Spleen (tissue), 11 donors: ENCODE results near the gene SGSH. TPM values are rescaled to one million over a fixed set of nuclear protein-coding genes. Genes with fewer than 3 reads are reported as not detected.
A peak's percentile ranks its signal among the peaks of the same experiment; 100 is the strongest.

Source experiments
- DNase-seq: peaks from one replicate; pipeline ENCODE4 v3.0.0-alpha.2; 2020
- H3K27ac ChIP-seq, 8 donors: fragments of 200-600 bp; sonication (generic) in 7 of 8; 1 replicate in 4 of 8; 2 replicates in 4 of 8; pipeline versions ENCODE4 v1.5.0 to v1.8.0; 2016 to 2021; ENCODE audit warnings: inconsistent platforms in 4 of 8, mild to moderate bottlenecking in 4 of 8, moderate library complexity in 1 of 8
- H3K27me3 ChIP-seq, 7 donors: fragments of 200-600 bp; sonication (generic) in 6 of 7; replicated peaks in 1 of 7; 1 replicate in 4 of 7; 2 replicates in 3 of 7; pipeline versions ENCODE4 v1.5.0 to v1.8.0; 2016 to 2021; ENCODE audit warnings: inconsistent platforms in 3 of 7, mild to moderate bottlenecking in 1 of 7
- H3K36me3 ChIP-seq, 6 donors: fragments of 200-600 bp; sonication (generic) in 5 of 6; 1 replicate in 4 of 6; 2 replicates in 2 of 6; pipeline versions ENCODE4 v1.5.0 to v1.8.0; 2016 to 2021; ENCODE audit warnings: inconsistent platforms in 2 of 6
- H3K4me1 ChIP-seq, 6 donors: fragments of 200-600 bp; sonication (generic) in 5 of 6; 1 replicate in 3 of 6; 2 replicates in 3 of 6; pipeline versions ENCODE4 v1.5.0 to v1.8.0; 2016 to 2021; ENCODE audit warnings: inconsistent platforms in 3 of 6
- H3K4me3 ChIP-seq, 8 donors: fragments of 200-600 bp; sonication (generic) in 7 of 8; 1 replicate in 4 of 8; 2 replicates in 4 of 8; pipeline versions ENCODE4 v1.5.0 to v1.8.0; 2016 to 2021; ENCODE audit warnings: inconsistent platforms in 4 of 8, mild to moderate bottlenecking in 4 of 8, moderate library complexity in 2 of 8
- H3K9me3 ChIP-seq, 8 donors: fragments of 200-600 bp; sonication (generic) in 7 of 8; 1 replicate in 4 of 8; 2 replicates in 4 of 8; pipeline versions ENCODE4 v1.5.0 to v1.8.0; 2016 to 2021; ENCODE audit warnings: inconsistent platforms in 4 of 8
- POLR2A ChIP-seq, 3 donors: fragments of 450-650 bp; IDR thresholded peaks; one replicate each; pipeline ENCODE4 v1.5.1; 2017; ENCODE audit warnings: antibody characterized with exemption in 3 of 3, mild to moderate bottlenecking in 1 of 3
- POLR2AphosphoS5 ChIP-seq, 3 donors: sonication (generic); formaldehyde crosslinking; IDR thresholded peaks; one replicate each; pipeline ENCODE4 v1.5.1; 2017; ENCODE audit warnings: antibody characterized with exemption in 3 of 3
- WGBS, 5 donors: extraction: QIAGEN DNeasy Blood & Tissue Kit in 3 of 5; methylation state at CpG; one replicate each; pipeline versions ENCODE4 v1.1.5 to v1.1.7; 2013 to 2018; 5-methylcytosine and 5-hydroxymethylcytosine counted together
- intact Hi-C: fragments of 100-400 bp; cut with DNase I; formaldehyde crosslinking; loops from one replicate; pipeline ENCODE4 v1.15.0; 2023; ENCODE audit warnings: low total_unique reads
- polyA plus RNA-seq, 3 donors: library from polyadenylated mRNA; stranded (reverse); fragments of 200-250 nt; gene quantifications; one replicate each; pipeline ENCODE4 v1.2.1, GENCODE V29; 2013
- total RNA-seq, 7 donors: library from RNA; depleted of rRNA in 3 of 7; stranded (reverse); fragments of >200 nt in 3 of 7; fragmentation: NEBNext Ultra II Directional in 4 of 7; extraction: Animal tissue kit (Norgen Biotek cat#: 25700) in 4 of 7; gene quantifications; one replicate each; pipeline versions ENCODE4 v1.1.0 to v1.2.1, GENCODE V29; 2016 to 2021
- TF ChIP-seq, protein P1 (sequence below), 11 experiments: fragments of 200-600 bp in 7 of 11; fragments of 450-650 bp in 4 of 11; sonication (generic) in 4 of 11; IDR thresholded peaks in 8 of 11; conservative IDR thresholded peaks in 3 of 11; 1 replicate in 7 of 11; 2 replicates in 4 of 11; pipeline versions ENCODE4 v1.4.0 to v1.8.0; 2016 to 2021; ENCODE audit warnings: antibody characterized with exemption in 11 of 11, inconsistent platforms in 4 of 11, mild to moderate bottlenecking in 1 of 11
- donor health status: healthy with polysubstance abuse.
- donor health status: DM: no; HTN: no; CAD: no; lungs with moderate emphysema.
- donor health status: DM: no; HTN: no; CAD: no.
- donor health status: Bipolar disorder and iron deficiency.
- donor health status: healthy.
- donor health status: DM: no; HTN: no; CAD: no.
- donor health status: DM: yes; HTN: yes; CAD: no.

Gene SGSH
- total and polyA plus RNA-seq, 10 donors: 23.6 to 137 (median 90.3) TPM

GRCh38 chr17:80223142-80223815 is 3.1 kb upstream of the SGSH start:
- Histone ChIP-seq H3K27ac (no peak overlapping the region), H3K4me1 (peaks cover 12 to 51% (median 30%) of the 10 kb centered on the region in 6 donors), H3K4me3 (no peak overlapping the region), H3K36me3 (peaks cover 0 to 47% (median 0%) of the 10 kb centered on the region in 6 donors), H3K27me3 (peaks cover 0 to 16% (median 0%) of the 10 kb centered on the region in 7 donors), H3K9me3 (no peaks in the 10 kb centered on the region)
- WGBS, 5 donors: 87 to 96% (median 94%) methylated on average over 14 to 18 of the region's 18 CpGs
- intact Hi-C loops: no loop called here
- TF ChIP-seq POLR2AphosphoS5 (IDR thresholded peaks at IDR 0.05) (no peak), POLR2A (IDR thresholded peaks at IDR 0.05) (no peak)
- TF ChIP-seq, protein P1, sequence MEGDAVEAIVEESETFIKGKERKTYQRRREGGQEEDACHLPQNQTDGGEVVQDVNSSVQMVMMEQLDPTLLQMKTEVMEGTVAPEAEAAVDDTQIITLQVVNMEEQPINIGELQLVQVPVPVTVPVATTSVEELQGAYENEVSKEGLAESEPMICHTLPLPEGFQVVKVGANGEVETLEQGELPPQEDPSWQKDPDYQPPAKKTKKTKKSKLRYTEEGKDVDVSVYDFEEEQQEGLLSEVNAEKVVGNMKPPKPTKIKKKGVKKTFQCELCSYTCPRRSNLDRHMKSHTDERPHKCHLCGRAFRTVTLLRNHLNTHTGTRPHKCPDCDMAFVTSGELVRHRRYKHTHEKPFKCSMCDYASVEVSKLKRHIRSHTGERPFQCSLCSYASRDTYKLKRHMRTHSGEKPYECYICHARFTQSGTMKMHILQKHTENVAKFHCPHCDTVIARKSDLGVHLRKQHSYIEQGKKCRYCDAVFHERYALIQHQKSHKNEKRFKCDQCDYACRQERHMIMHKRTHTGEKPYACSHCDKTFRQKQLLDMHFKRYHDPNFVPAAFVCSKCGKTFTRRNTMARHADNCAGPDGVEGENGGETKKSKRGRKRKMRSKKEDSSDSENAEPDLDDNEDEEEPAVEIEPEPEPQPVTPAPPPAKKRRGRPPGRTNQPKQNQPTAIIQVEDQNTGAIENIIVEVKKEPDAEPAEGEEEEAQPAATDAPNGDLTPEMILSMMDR (IDR thresholded peaks at IDR 0.05 in 8 of 11, conservative IDR thresholded peaks at IDR 0.05 in 3 of 11): no peak
- DNase-seq: no peak

DNA sequence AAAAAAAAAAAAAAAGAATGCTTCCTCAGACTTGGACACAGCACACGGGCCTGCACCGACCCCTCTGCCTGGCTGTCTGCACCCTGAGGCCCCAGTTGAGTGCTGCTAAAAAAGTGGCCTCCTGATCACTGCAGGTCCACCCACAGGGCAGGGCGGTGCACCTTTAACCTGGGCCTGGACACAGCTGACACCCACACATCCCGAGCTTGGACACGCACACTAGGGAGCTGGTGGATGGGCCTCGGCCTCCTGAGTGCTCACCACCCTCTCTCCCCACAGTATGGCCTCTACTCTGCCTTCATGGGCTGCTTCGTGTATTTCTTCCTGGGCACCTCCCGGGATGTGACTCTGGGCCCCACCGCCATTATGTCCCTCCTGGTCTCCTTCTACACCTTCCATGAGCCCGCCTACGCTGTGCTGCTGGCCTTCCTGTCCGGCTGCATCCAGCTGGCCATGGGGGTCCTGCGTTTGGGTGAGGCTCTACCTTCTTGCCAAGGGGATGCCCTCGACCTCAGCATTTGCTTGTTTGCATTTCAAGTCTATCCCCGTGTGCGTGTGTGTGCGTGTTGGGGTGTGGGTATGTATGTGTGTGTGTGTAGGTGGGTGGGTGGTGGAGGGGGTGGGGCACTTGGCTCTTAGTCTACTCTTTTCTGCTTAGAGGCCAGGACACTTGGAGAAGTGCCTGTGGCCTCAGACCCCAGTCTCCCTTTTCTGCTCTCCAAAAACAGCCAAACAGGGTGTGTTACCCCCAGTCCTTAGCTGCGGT is 2.4 kb upstream of the SGSH start:
- TF ChIP-seq POLR2A (IDR thresholded peaks at IDR 0.05): no peak
- TF ChIP-seq, protein P1 (IDR thresholded peaks at IDR 0.05 in 8 of 11, conservative IDR thresholded peaks at IDR 0.05 in 3 of 11): no peak
- no peak for TF ChIP-seq POLR2AphosphoS5 (IDR thresholded peaks at IDR 0.05)
- H3K4me1 ChIP-seq: peaks cover 12 to 58% (median 36%) of the 10 kb centered on the region in 6 donors
- peaks cover 0 to 47% (median 0%) of the 10 kb centered on the region in 6 donors for H3K36me3 ChIP-seq
- H3K27ac ChIP-seq: no peak overlapping the region
- intact Hi-C loops: no loop called here
- no peaks in the 10 kb centered on the region for H3K9me3 ChIP-seq
- no peak for DNase-seq
- 87 to 93% (median 90%) methylated on average over 18 of the region's 18 CpGs for WGBS, 5 donors
- H3K27me3 ChIP-seq: peaks cover 0 to 16% (median 0%) of the 10 kb centered on the region in 7 donors
- H3K4me3 ChIP-seq: no peak overlapping the region

- intact Hi-C loops: no loop called here
- peaks cover 0 to 48% (median 8%) of the 10 kb centered on the region in 6 donors for H3K36me3 ChIP-seq
- H3K27ac ChIP-seq: peak overlapping the region in 1 of 8 donors; percentile 97
- H3K4me1 ChIP-seq: peaks cover 12 to 68% (median 37%) of the 10 kb centered on the region in 6 donors
- peaks cover 0 to 16% (median 0%) of the 10 kb centered on the region in 7 donors for H3K27me3 ChIP-seq
- TF ChIP-seq POLR2AphosphoS5 (IDR thresholded peaks at IDR 0.05): no peak
- no peak for TF ChIP-seq POLR2A (IDR thresholded peaks at IDR 0.05)
- TF ChIP-seq, protein P1 (IDR thresholded peaks at IDR 0.05 in 8 of 11, conservative IDR thresholded peaks at IDR 0.05 in 3 of 11): no peak
- DNase-seq: peak; percentile 74
- H3K9me3 ChIP-seq: no peaks in the 10 kb centered on the region
- WGBS, 5 donors: 83 to 88% (median 86%) methylated on average over 24 to 29 of the region's 29 CpGs
- H3K4me3 ChIP-seq: peak overlapping the region in 7 of 8 donors; percentile 69 to 98 (median 88)
Observed at GRCh38 chr17:80221351-80222105, 1.4 kb upstream of the SGSH start.
